WERI-Rb-1 (cell line): ENCODE data around the gene WNT8B.

Experiments
- DNase-seq: peaks from one replicate; pipeline ENCODE4 v3.0.0-alpha.2; 2020
- H3K27ac ChIP-seq: fragments of 250-450 bp; sonication (Bioruptor Pico); 2 replicates; pipeline ENCODE4 v1.5.1; 2020; ENCODE audit warnings: mild to moderate bottlenecking, moderate library complexity
- H3K27me3 ChIP-seq: fragments of 250-450 bp; sonication (Bioruptor Pico); 2 replicates; pipeline ENCODE4 v1.5.1; 2021; ENCODE audit warnings: mild to moderate bottlenecking, low read depth, moderate library complexity; ENCODE audit not compliant: insufficient read depth, severe bottlenecking
- H3K36me3 ChIP-seq: fragments of 250-450 bp; sonication (Bioruptor Pico); 2 replicates; pipeline ENCODE4 v1.5.1; 2020; ENCODE audit warnings: mild to moderate bottlenecking, moderate library complexity
- H3K4me3 ChIP-seq: 2 replicates; pipeline ENCODE4 v1.5.1; 2011; ENCODE audit warnings: low read depth, mild to moderate bottlenecking, control low read depth, low read length
- H3K9me3 ChIP-seq: fragments of 250-450 bp; sonication (Bioruptor Pico); 2 replicates; pipeline ENCODE4 v1.5.1; 2021; ENCODE audit warnings: mild to moderate bottlenecking, moderate library complexity; ENCODE audit not compliant: severe bottlenecking
- CTCF ChIP-seq: IDR thresholded peaks from 2 replicates; pipeline ENCODE4 v1.5.1; 2011; ENCODE audit warnings: low read depth, mild to moderate bottlenecking, control low read depth, inconsistent platforms, low read length

The WNT8B gene

GRCh38 chr10:100524638-100525037 lies 61.8 kb downstream of the WNT8B start:
- Histone ChIP-seq H3K9me3 (no peaks in the 10 kb centered on the region), H3K36me3 (peaks cover 52% of the 10 kb centered on the region), H3K4me3 (no peak overlapping the region), H3K27ac (no peak overlapping the region), H3K27me3 (peaks cover 11% of the 10 kb centered on the region)
- TF ChIP-seq CTCF = 0 out of 2 replicates have a peak, but pooled peaks have one; percentile 1
- no peak for DNase-seq

- no peaks in the 10 kb centered on the region for H3K9me3 ChIP-seq
- H3K27ac ChIP-seq = no peak overlapping the region
Measured at GRCh38 chr10:100528123-100528886, 65.5 kb downstream of the WNT8B start.

GRCh38 chr10:100528921-100529474 lies 66.2 kb downstream of the WNT8B start:
- H3K36me3 ChIP-seq = peaks cover 44% of the 10 kb centered on the region
- no peaks in the 10 kb centered on the region for H3K9me3 ChIP-seq
- no peak for TF ChIP-seq CTCF
- DNase-seq = no peak
- no peaks in the 10 kb centered on the region for H3K27me3 ChIP-seq
- H3K27ac ChIP-seq = peak overlapping the region; percentile 65
- H3K4me3 ChIP-seq = peak overlapping the region; percentile 90

More at GRCh38 chr10:100528123-100528886, 65.5 kb downstream of the WNT8B start:
- no peak for DNase-seq
- Histone ChIP-seq H3K27me3 (no peaks in the 10 kb centered on the region), H3K36me3 (peaks cover 50% of the 10 kb centered on the region), H3K4me3 (no peak overlapping the region)
- TF ChIP-seq CTCF = no peak

- no peaks in the 10 kb centered on the region for H3K27me3 ChIP-seq
- H3K9me3 ChIP-seq = no peaks in the 10 kb centered on the region
- peak within 1 kb of the TSS; percentile 90 for H3K4me3 ChIP-seq
- TF ChIP-seq CTCF = no peak
- peak within 1 kb of the TSS; percentile 65 for H3K27ac ChIP-seq
- peak; percentile 93 for DNase-seq
- H3K36me3 ChIP-seq = peaks cover 38% of the 10 kb centered on the region
Measured at GRCh38 chr10:100529475-100530298, 66.9 kb downstream of the WNT8B start, which contains the start of gene NDUFB8. NDUFB8 (minus strand) TSS chr10:100529871; CDS start chr10:100529851, 20 bp downstream.

- no peak for TF ChIP-seq CTCF
- H3K27me3 ChIP-seq = no peaks in the 10 kb centered on the region
Measured at GRCh38 chr10:100531761-100532160, 69.0 kb downstream of the WNT8B start.

More at GRCh38 chr10:100531761-100532160, 69.0 kb downstream of the WNT8B start:
- Histone ChIP-seq H3K36me3 (peaks cover 20% of the 10 kb centered on the region), H3K27ac (no peak overlapping the region), H3K4me3 (no peak overlapping the region), H3K9me3 (no peaks in the 10 kb centered on the region)
- no peak for DNase-seq
